ENCODE measurements around the gene ANKRD13D.
A peak's percentile ranks its signal among the peaks of the same experiment; 100 is the strongest.

ANKRD13D gene

GRCh38 chr11:67275606-67276409 is 13.3 kb upstream of the ANKRD13D start:
- no peak for DNase-seq

- peak; percentile 48 for DNase-seq
Observed at GRCh38 chr11:67276781-67277230, 12.3 kb upstream of the ANKRD13D start.

GRCh38 chr11:67277231-67277961 is 11.7 kb upstream of the ANKRD13D start:
- DNase-seq, result peak; percentile 94

- no peak for DNase-seq
Observed at GRCh38 chr11:67278135-67278938, 10.8 kb upstream of the ANKRD13D start.

- DNase-seq, result no peak
Observed at GRCh38 chr11:67278939-67279588, 10.0 kb upstream of the ANKRD13D start.

GRCh38 chr11:67279589-67280340 is 9.3 kb upstream of the ANKRD13D start:
- DNase-seq, result no peak

GRCh38 chr11:67280341-67280787 is 8.7 kb upstream of the ANKRD13D start:
- DNase-seq, result no peak

- DNase-seq, result no peak
Observed at GRCh38 chr11:67280788-67281551, 8.1 kb upstream of the ANKRD13D start.

- DNase-seq, result no peak
Observed at GRCh38 chr11:67281552-67282150, 7.5 kb upstream of the ANKRD13D start.

- DNase-seq, result no peak
Observed at GRCh38 chr11:67282155-67282875, 6.8 kb upstream of the ANKRD13D start.

GRCh38 chr11:67282876-67283371 is 6.2 kb upstream of the ANKRD13D start:
- DNase-seq, result no peak

- DNase-seq, result no peak
Observed at GRCh38 chr11:67283481-67283963, 5.6 kb upstream of the ANKRD13D start.

GRCh38 chr11:67284811-67285540 is 4.1 kb upstream of the ANKRD13D start:
- DNase-seq, result no peak

GRCh38 chr11:67285541-67286498 is 3.3 kb upstream of the ANKRD13D start:
- peak; percentile 63 for DNase-seq

GRCh38 chr11:67286621-67287333 is 2.3 kb upstream of the ANKRD13D start:
- no peak for DNase-seq

GRCh38 chr11:67287355-67288197 is 1.5 kb upstream of the ANKRD13D start:
- DNase-seq, result peak; percentile 66

Measured in CD4-positive, alpha-beta T cell treated with Interleukin-17A for 1 hour (primary cell).